GM21381 (cell line): ENCODE results near the gene LAMA3.

Experiments
- ATAC-seq: cut with Tn5 transposase; IDR thresholded peaks from one replicate; pipeline ENCODE4 v1.9.1; 2021; ENCODE audit warnings: mild to moderate bottlenecking, moderate library complexity; ENCODE audit not compliant: unreplicated experiment

LAMA3 gene

DNA sequence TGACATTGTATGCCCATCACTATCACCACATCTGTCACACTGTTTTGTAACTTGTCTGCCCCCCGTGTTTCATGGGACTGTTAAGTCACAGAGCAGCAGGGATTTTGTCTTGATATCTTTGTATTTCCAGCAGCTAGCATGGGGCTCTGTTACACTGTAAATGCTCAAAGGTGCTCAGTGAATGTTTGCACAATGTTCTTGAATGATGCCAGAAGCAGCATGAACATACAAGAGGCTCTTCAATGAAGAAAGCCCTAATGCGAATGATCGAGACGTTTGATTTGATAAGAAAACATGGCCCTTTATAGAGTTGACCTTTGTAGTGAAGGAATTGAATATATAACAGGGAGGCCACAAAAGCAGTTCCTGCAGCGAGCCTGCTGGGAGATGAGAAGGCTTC is 204.4 kb downstream of the LAMA3 start:
- ATAC-seq, result no peak

GRCh38 chr18:23894661-23895175 is 205.5 kb downstream of the LAMA3 start:
- ATAC-seq, result no peak

DNA sequence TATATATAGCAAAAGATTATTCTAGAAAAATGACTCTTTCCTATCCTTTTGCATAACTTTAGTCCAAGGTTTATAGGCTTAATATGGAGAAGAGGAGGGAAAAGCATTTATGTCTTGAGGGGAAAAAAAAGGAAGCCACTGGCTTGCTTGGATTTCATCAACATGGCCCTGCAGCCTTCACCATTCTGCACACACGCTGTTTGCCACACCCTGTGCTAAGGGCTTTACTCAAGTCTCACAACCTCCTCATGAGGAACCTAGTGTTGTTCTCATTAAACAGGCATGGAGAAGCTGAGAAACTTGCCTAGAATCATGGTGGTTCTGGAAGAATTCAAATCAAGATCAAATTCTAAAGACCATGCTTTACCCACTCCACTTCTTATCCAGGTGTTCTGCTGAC is 208.0 kb downstream of the LAMA3 start:
- ATAC-seq, result no peak

DNA sequence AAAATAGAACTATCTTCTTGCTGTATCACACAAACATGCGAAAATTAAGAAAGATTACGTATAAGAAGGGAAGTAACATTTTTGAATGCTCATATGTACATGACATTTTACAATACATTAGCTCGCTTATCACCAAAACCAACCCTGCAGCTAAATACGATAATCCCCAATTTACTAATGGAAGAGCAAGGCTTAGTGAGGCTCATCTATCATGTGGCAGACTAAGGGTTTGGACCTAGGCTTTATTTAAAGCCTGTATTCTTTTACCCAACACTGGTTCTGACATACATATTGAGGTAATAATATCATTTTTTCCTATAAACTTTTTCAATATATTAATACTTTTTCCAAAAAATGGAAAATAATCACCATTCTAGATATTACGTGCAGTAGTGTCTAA is 208.5 kb downstream of the LAMA3 start:
- ATAC-seq, result no peak

DNA sequence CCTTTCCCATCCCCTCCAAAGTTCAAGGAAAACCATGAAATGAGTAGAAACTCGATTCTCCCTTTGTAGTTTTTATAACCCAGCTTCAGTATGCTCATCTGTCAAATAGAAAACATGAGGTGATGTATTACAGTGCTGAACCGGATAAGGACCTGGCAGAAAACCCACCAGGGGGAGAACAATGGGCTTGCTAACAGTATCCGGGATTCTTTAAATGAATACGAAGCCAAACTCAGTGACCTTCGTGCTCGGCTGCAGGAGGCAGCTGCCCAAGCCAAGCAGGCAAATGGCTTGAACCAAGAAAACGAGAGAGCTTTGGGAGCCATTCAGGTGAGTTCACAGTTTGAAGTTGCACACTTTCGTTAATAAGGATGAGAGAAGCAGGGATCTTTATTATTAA is 211.7 kb downstream of the LAMA3 start:
- no peak for ATAC-seq

DNA sequence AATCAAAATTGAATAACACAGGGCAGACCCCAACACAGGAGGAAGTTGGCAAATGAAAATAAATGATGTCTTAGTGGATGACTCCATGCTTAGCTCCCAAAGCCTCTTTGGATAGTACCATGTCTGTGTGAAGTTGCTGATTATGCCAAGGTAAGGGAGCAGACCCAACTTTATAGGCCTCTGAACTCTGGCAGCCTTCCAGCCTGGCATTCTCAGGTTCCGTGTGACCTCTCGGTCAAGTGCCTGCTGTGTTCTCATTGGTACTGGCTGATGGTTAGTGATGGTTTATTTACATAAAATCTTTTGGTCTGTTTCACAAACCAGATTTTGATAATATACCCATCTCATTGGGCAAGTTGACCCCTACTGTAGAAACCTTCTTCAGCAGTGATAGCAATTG is 213.1 kb downstream of the LAMA3 start:
- no peak for ATAC-seq

- no peak for ATAC-seq
Observed at GRCh38 chr18:23903971-23904370, 214.7 kb downstream of the LAMA3 start.

DNA sequence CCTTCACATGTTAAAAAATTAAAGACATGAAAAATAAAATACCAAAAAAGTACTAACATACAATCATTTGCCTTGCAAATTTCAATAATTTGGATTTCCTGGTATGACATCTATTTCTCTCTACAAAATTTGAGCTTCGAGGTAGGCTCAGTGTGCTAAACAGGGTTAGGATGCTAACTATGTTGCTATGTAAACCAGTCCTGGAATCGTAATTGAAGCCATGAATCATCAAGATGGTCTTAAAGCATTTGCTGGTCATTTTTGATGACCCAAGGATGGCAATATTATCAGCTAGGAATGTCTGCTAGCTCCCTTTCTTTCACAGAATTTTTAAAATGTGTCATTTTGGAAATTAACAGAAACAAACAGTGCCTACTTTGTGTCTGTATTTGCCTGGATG is 217.4 kb downstream of the LAMA3 start:
- ATAC-seq, result no peak

- no peak for ATAC-seq
Observed at GRCh38 chr18:23908827-23909226, 219.6 kb downstream of the LAMA3 start.

DNA sequence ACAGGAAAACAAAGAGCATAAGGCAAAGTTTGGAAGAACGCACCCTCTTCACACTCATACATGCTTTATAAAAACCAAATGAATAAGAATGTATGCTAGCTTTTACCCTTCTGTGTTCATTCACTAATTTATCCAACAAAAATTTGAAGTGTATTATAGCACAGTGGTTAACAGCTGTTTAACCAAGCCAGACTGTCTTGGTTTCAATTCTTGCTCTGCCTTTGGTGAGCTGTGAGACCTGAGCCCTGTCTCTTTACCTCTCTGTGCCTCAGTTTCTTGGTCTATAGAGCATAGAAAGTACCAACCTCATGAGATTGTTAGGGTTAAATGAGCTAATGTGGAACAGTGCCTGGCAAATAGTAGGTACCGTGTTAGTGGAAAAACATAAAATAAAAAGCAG is 220.8 kb downstream of the LAMA3 start:
- no peak for ATAC-seq

DNA sequence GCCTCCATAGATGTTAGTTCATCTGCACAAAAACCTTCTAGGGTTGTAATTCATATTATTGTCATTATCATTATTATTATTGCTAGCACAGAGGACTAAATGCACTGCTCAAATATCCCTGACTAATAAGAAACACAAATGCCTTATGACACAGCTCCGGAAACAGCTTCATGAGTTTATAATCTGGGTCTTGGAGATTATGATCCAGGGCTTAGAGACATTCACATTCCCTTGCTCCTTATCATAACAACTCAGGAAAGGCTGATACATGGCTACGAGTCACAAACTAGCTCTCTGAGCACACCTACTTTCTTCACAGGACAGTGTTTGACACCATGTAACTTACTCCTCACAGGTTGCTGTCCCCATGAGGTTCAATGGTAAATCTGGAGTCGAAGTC is 223.1 kb downstream of the LAMA3 start:
- no peak for ATAC-seq

GRCh38 chr18:23916338-23916737 is 227.1 kb downstream of the LAMA3 start:
- no peak for ATAC-seq

- no peak for ATAC-seq
Observed at GRCh38 chr18:23918395-23919032, 229.3 kb downstream of the LAMA3 start.

DNA sequence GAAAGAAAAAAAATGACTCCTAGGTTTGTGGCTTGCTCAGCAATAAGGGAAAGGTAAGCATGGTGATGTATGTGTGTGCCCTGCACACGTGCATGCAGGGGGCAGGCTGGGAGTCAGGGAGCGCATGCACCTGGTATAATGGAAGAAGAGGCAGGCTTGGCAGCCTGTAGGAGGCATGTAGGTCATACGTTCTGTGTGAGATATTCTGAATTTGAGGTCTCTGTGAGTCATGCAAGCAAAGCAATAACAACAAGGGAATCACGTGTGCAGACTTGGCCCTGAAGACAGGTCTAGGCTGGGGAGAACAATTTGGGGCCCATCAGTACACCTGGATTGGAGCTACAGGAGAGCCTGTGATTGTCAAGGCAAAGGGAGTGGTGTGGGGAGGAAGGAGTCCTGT is 230.8 kb downstream of the LAMA3 start:
- no peak for ATAC-seq

DNA sequence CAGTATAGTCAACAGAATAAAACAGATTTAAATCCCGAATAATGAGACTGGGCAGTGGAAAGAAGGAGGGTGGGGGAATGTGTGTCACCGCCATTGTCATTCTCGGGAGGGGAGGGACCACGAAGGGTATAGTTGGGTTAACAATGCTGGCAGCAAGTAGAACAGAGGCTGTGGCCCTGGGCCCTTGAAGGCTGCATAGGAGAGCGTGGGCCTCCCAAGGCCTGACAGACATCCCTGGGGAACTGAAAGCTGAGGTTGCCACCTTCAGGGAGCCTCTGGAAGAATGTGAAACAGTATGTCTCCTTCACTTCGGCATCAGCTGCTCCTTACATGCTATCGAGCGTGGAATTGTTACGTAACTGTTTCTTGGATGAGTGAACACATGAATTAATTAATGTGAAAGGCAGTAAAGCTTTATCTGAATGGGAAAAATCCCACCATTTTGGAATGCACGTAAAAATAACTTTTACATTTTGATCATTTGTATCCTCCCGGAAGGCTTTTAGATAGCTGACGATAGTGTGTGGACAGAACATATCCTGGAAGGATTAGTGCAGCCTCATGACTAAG is 232.5 kb downstream of the LAMA3 start:
- ATAC-seq, result no peak

GRCh38 chr18:23922939-23923338 is 233.7 kb downstream of the LAMA3 start:
- no peak for ATAC-seq

DNA sequence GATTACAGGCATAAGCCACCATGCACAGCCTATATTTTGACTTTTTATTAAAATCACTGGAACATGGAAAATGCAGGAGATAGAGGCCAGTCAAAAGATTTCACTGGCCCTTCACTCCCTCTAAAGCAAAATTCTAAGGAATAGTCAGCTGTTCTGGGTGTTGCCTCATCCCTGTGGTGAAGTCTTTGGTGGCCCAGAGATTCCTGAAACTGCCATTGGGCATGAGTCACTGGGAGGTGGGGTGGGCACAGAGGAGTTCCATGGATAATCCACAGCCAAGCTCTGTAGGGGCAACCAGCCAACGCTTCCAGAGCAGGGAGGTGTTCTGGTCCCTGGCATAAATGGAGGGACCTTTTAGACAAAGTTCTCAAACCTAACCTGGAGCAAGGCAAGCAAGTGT is 235.6 kb downstream of the LAMA3 start:
- no peak for ATAC-seq

DNA sequence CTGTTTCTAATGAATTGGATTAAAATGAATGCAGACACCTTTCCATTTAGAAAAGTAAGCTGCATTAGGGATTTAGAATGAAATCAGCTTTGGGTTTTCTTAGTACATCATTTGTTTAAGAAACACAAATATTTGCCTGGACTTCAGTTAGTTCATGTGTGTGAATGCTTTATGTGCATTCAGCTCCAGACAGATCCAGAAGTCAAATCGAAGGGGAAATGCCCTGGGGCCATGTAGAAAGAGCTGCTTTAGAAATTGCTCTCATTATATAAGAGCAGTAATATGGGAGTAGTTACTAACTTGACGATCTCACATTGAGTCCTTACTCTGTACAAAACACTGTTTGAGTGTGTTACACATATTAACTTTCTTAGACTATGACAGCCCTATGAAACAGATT is 237.3 kb downstream of the LAMA3 start:
- no peak for ATAC-seq

GRCh38 chr18:23927821-23928746 is 238.8 kb downstream of the LAMA3 start:
- no peak for ATAC-seq

DNA sequence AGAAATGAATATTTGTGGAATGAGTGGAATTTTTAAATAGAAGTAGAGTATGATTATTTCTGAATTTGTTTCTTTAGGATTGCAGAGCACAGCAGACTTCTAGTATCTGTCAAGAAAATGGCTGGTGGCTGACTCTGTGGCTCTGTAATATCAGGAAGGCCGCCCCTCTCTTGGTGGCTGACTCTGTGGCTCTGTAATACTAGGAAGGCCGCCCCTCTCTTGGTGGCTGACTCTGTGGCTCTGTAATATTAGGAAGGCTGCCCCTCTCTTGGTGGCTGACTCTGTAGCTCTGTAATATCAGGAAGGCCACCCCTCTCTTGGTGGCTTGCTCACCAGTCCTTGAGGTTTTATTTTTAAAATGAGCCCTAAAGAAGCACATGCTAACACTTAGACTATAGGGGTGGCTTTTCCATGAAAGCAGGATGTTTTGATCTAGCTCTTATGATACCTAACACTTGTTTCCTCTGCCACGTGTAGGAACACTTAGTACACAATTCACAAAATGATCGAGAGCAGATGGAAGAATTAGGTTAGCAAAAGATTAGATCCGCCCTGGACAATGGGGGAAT is 240.2 kb downstream of the LAMA3 start:
- ATAC-seq, result no peak

DNA sequence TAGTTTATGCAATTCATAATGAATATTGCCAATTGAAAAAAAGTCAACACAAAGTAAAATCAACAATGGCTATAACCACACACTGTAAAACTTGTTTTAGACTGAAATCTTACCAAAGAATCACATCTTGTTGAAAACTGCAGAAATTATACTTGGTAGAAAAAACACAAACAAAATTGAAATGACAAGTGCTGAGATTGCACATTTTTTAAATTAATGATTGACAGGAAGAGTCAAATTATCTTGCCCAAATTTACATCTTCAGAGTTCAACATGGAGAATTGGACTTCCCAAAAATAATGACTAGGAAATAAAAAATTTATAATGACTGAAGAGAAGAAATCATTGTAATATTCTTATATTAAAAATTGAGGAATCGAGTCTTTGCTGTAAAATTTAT is 240.7 kb downstream of the LAMA3 start:
- no peak for ATAC-seq
